ENCODE results near the gene FXR2.

Gene FXR2

DNA sequence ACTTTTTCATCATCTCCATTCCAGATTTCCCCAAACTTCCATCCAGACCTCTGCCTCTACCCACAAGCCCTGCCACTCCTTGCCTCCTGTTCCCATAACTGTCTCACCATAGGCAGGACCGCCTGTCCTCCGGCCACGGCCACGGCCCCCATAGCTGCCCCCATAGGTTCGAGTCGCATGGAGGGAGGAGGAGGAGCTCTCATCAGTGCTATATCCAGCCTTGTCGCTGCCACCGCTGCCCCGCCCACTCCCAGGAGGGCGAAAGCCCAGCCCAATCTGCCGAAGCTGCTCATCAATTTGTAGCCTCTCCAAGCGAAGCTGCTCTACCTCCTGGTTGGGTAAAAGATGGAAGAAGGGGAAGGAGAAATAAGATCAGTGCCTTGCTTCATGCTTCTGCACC lies 21.4 kb downstream of the FXR2 start:
- TF ChIP-seq, protein P1, sequence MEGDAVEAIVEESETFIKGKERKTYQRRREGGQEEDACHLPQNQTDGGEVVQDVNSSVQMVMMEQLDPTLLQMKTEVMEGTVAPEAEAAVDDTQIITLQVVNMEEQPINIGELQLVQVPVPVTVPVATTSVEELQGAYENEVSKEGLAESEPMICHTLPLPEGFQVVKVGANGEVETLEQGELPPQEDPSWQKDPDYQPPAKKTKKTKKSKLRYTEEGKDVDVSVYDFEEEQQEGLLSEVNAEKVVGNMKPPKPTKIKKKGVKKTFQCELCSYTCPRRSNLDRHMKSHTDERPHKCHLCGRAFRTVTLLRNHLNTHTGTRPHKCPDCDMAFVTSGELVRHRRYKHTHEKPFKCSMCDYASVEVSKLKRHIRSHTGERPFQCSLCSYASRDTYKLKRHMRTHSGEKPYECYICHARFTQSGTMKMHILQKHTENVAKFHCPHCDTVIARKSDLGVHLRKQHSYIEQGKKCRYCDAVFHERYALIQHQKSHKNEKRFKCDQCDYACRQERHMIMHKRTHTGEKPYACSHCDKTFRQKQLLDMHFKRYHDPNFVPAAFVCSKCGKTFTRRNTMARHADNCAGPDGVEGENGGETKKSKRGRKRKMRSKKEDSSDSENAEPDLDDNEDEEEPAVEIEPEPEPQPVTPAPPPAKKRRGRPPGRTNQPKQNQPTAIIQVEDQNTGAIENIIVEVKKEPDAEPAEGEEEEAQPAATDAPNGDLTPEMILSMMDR (IDR thresholded peaks at IDR 0.05; ENCODE audit: borderline replicate concordance, insufficient read depth, low read depth, low read length), result no peak

DNA sequence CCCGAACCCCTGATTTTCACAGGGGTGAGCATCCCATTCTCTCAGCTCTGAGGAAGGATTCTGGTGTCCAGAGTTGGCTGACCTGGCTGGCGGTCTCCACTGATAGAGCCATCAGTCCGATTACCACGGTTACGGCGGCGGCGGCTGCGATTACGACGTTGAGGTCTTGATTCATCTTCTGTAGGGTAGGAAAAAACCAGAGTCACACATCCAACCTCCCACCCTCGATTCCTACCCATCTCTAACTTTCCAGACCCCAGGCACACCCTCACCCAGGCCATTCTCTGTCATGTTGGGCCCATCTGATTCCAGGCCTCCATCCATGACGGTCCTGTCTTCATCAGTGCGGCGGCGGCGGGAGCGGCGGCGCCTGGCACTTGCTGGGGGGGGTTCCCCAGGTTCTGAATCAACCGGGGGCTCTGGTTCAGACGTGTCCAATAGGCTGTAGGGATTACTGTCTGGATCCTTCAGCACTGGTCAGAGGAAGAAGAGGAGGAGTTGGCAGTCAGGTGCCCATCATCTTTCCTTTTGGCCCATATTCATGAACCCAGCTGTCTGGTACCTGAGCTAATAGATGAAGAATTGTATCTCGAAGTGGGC lies 22.2 kb downstream of the FXR2 start:
- TF ChIP-seq, protein P1 (IDR thresholded peaks at IDR 0.05; ENCODE audit: borderline replicate concordance, insufficient read depth, low read depth, low read length), result no peak
- no peak overlapping the region for H3K4me3 ChIP-seq (ENCODE audit: low read depth, low read length)

More for the DNA sequence above, 21.4 kb downstream of the FXR2 start:
- no peak overlapping the region for H3K4me3 ChIP-seq (ENCODE audit: low read depth, low read length)

DNA sequence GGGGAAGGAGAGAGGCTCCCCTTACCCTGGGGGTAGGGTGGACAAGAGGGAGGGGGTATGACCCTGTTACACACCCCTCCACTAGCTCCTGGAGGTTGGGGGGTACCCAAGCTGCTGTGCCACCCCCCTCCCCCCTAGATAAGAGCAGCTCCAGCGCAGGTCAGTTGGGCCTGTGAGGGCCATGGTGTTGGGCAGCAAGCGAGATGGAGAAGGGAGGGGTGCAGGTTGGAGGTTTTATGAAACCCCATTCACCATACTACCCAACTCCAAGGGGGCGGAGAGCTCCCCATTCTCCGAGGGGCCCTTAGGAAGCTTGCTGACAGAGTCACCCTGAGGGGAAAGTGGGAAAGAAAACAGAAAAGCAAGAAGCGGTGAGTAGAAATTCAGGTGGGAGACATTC lies 23.1 kb downstream of the FXR2 start:
- H3K4me3 ChIP-seq (ENCODE audit: low read depth, low read length), result no peak overlapping the region
- TF ChIP-seq, protein P1 (IDR thresholded peaks at IDR 0.05; ENCODE audit: borderline replicate concordance, insufficient read depth, low read depth, low read length), result no peak

DNA sequence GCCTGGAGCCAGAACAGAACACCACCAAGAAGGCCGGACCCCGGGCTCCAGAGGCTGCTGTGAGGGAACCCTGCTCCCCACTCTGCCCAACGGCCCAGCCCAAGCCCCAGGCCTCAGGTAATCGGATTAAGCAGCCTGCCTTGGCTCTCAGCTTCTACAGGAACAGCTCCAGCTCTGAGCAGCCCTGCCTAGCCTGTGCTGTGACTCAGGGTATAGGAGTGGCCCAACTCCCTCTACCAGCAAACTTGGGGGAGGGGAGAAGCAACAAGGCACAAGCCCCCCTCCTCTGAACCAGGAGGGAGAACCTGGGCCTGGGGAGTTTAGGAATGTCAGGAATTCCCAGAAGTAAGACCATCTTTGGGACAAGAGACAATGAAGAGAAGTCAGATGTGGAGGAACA lies 24.0 kb downstream of the FXR2 start:
- no peak overlapping the region for H3K4me3 ChIP-seq (ENCODE audit: low read depth, low read length)
- TF ChIP-seq, protein P1 (IDR thresholded peaks at IDR 0.05; ENCODE audit: borderline replicate concordance, insufficient read depth, low read depth, low read length), result no peak

DNA sequence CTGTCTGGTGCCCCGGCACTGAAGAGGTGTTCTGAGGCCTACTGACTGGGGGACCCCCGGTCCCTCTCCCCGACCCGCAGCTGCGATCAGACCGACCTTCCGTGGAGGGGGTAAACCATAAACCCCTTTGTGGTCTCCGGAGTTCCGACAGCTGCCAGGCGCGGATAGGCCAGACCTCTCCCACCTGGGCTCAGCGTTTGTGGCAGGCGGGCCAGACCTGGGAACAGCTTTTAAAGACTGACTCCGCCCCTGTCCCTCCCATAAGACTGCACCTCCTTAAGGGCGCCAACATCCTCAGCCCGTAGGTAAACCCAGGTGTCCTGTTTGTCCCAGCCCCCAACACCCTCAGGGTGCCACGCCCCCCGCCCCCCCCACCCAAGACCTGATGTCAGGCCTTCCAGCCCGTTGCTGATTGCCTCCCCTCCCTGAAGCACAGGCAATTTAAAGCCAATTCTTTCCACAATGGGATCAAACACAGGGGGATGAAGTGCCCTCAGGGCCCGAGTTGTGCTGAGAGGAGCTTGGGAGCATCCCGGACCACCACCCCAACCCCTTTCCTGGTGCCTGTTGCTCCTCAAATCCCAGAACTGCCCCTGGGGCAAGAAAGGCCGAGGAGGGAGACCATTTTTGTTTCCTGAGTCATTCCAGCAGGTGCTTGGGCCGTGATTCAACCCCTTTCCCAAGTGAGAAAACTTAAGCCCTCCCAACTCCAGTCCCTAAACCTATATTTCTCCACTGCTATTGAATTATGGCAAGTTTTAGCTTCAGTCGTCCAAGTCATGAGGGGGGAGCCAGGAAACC lies 24.6 kb downstream of the FXR2 start, which contains the start of gene SOX15:
TSS of gene SOX15 (minus strand) at position 204 of the 801 bp plus-strand sequence. CDS start 418 bp downstream, outside the sequence.
- TF ChIP-seq, protein P1 (IDR thresholded peaks at IDR 0.05; ENCODE audit: borderline replicate concordance, insufficient read depth, low read depth, low read length), result no peak
- H3K4me3 ChIP-seq (ENCODE audit: low read depth, low read length), result no peak within 1 kb of the TSS

DNA sequence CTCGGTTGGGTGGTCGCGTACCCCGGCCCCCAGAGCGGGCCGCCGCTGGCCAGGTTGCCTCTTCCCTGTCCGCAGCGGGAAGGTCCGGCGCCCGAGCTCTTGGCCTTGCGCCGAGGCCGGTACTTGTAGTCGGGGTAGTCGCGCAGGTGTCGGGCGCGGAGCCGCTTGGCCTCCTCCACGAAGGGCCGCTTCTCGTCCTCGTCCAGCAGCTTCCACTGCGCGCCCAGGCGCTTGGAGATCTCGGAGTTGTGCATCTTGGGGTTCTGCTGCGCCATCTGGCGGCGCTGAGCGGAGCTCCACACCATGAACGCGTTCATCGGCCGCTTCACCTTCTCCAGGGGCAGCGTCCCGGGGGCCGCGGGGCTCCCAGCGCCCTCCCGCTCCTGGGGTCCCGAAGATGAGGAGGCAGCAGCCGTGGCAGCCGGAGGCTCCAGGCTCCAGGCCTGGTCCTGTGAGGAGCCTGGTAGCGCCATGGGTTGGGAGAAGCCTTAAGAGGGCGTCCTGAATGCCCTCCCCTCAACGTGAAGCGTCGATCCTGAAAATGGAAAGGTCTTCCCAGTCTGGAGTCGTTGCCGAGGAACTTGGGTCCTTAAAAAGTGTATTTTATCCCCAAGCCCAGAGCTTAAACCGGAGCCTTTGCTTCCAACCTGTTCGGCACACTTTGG lies 25.4 kb downstream of the FXR2 start:
- TF ChIP-seq, protein P1 (IDR thresholded peaks at IDR 0.05; ENCODE audit: borderline replicate concordance, insufficient read depth, low read depth, low read length), result peak; percentile 90
- no peak overlapping the region for H3K4me3 ChIP-seq (ENCODE audit: low read depth, low read length)
